Smooth muscle cell (in vitro differentiated cells): ENCODE results near the gene FAM107B. TPM values are rescaled to one million over a fixed set of nuclear protein-coding genes. Genes with fewer than 3 reads are reported as not detected.

ENCODE experiments used
- DNase-seq: peaks from one replicate; lab custom pipeline; 2025; ENCODE audit not compliant: unreplicated experiment; lab: John Stamatoyannopoulos, UW
- H2AFZ ChIP-seq: fragments of 200-600 bp; sonication (generic); 2 replicates; pipeline ENCODE4 v1.6.0; 2016; ENCODE audit warnings: antibody characterized with exemption, low read depth, mild to moderate bottlenecking
- H3F3A ChIP-seq: fragments of 200-600 bp; sonication (generic); 2 replicates; pipeline ENCODE4 v1.6.0; 2017; ENCODE audit warnings: antibody characterized with exemption, low read depth
- H3K27ac ChIP-seq: fragments of 200-600 bp; sonication (generic); 2 replicates; pipeline ENCODE4 v1.5.1; 2016; ENCODE audit warnings: low read depth, mild to moderate bottlenecking
- H3K27me3 ChIP-seq: fragments of 200-600 bp; sonication (generic); 2 replicates; pipeline ENCODE4 v1.6.1; 2016; ENCODE audit warnings: low read depth, mild to moderate bottlenecking
- H3K36me3 ChIP-seq: fragments of 200-600 bp; sonication (generic); 2 replicates; pipeline ENCODE4 v1.5.1; 2016; ENCODE audit warnings: low read depth
- H3K4me1 ChIP-seq: fragments of 200-600 bp; sonication (generic); 2 replicates; pipeline ENCODE4 v1.5.1; 2016; ENCODE audit warnings: low read depth
- H3K4me2 ChIP-seq: fragments of 200-600 bp; sonication (generic); 2 replicates; pipeline ENCODE4 v1.6.0; 2016; ENCODE audit warnings: mild to moderate bottlenecking
- H3K4me3 ChIP-seq: fragments of 200-600 bp; sonication (generic); 2 replicates; pipeline ENCODE4 v1.5.1; 2016; ENCODE audit warnings: mild to moderate bottlenecking
- H3K79me2 ChIP-seq: fragments of 200-600 bp; sonication (generic); 2 replicates; pipeline ENCODE4 v1.6.0; 2016; ENCODE audit warnings: low read depth, mild to moderate bottlenecking
- H3K9ac ChIP-seq: fragments of 200-600 bp; sonication (generic); 2 replicates; pipeline ENCODE4 v1.6.0; 2016; ENCODE audit warnings: low read depth
- H3K9me3 ChIP-seq: fragments of 200-600 bp; sonication (generic); replicated peaks from 2 replicates; pipeline ENCODE4 v1.5.1; 2016; ENCODE audit warnings: low read depth
- H4K20me1 ChIP-seq: fragments of 200-600 bp; sonication (generic); 2 replicates; pipeline ENCODE4 v1.6.0; 2016; ENCODE audit warnings: low read depth
- CTCF ChIP-seq: fragments of 200-600 bp; sonication (generic); IDR thresholded peaks from 2 replicates; pipeline ENCODE4 v1.5.1; 2017; ENCODE audit warnings: borderline replicate concordance, mild to moderate bottlenecking, antibody characterized with exemption; ENCODE audit not compliant: insufficient read depth, poor library complexity, severe bottlenecking
- WGBS: methylation state at CpG from one replicate; pipeline ENCODE4 v1.1.7; 2016; ENCODE audit warnings: low lambda C conversion rate; 5-methylcytosine and 5-hydroxymethylcytosine counted together
- polyA plus RNA-seq: library from polyadenylated mRNA; unstranded; fragments of >200 nt; fragmentation: Nextera tagmentation; extraction: Ambion mirVana; gene quantifications from 2 replicates; pipeline ENCODE4 v1.2.1, GENCODE V29; 2016
- total RNA-seq: library from RNA; depleted of rRNA; stranded (reverse); fragments of >200 nt; gene quantifications from 2 replicates; pipeline ENCODE4 v1.2.3, GENCODE V29; 2014

The FAM107B gene
- total and polyA plus RNA-seq, 2 experiments from 2014 or later = 8.7 to 9.0 TPM

GRCh38 chr10:14583252-14583651, 191.4 kb downstream of the FAM107B start:
- Histone ChIP-seq H3F3A (no peaks in the 10 kb centered on the region), H3K4me2 (no peak overlapping the region), H3K27ac (no peak overlapping the region), H3K9ac (no peak overlapping the region), H3K4me1 (peaks cover 6% of the 10 kb centered on the region), H3K9me3 (no peaks in the 10 kb centered on the region), H3K36me3 (no peaks in the 10 kb centered on the region), H2AFZ (no peak overlapping the region), H3K79me2 (peaks cover 19% of the 10 kb centered on the region), H3K27me3 (no peaks in the 10 kb centered on the region), H3K4me3 (no peak overlapping the region), H4K20me1 (peaks cover 52% of the 10 kb centered on the region)
- DNase-seq = no peak
- WGBS = 98% methylated on average over 11 of the region's 11 CpGs
- TF ChIP-seq CTCF = no peak

- no peaks in the 10 kb centered on the region for H3K27me3 ChIP-seq
- H4K20me1 ChIP-seq = peaks cover 64% of the 10 kb centered on the region
- no peak overlapping the region for H3K27ac ChIP-seq
- H3F3A ChIP-seq = no peaks in the 10 kb centered on the region
- no peak for DNase-seq
- no peak overlapping the region for H3K4me2 ChIP-seq
- no peak overlapping the region for H3K4me3 ChIP-seq
- WGBS = 96% methylated on average over 7 of the region's 7 CpGs
- H3K9me3 ChIP-seq = no peaks in the 10 kb centered on the region
- TF ChIP-seq CTCF = no peak
- no peaks in the 10 kb centered on the region for H3K36me3 ChIP-seq
- H3K79me2 ChIP-seq = peaks cover 14% of the 10 kb centered on the region
- no peak overlapping the region for H3K9ac ChIP-seq
- H3K4me1 ChIP-seq = no peaks in the 10 kb centered on the region
- H2AFZ ChIP-seq = no peak overlapping the region
Measured at GRCh38 chr10:14581553-14582321, 193.0 kb downstream of the FAM107B start.

GRCh38 chr10:14580671-14581332, 193.9 kb downstream of the FAM107B start:
- H3K27ac ChIP-seq = no peak overlapping the region
- no peaks in the 10 kb centered on the region for H3F3A ChIP-seq
- H3K36me3 ChIP-seq = no peaks in the 10 kb centered on the region
- H3K4me1 ChIP-seq = no peaks in the 10 kb centered on the region
- H3K27me3 ChIP-seq = no peaks in the 10 kb centered on the region
- H4K20me1 ChIP-seq = peaks cover 64% of the 10 kb centered on the region
- H3K9ac ChIP-seq = no peak overlapping the region
- no peak for TF ChIP-seq CTCF
- H3K79me2 ChIP-seq = peaks cover 17% of the 10 kb centered on the region
- H2AFZ ChIP-seq = no peak overlapping the region
- no peaks in the 10 kb centered on the region for H3K9me3 ChIP-seq
- no peak overlapping the region for H3K4me3 ChIP-seq
- H3K4me2 ChIP-seq = no peak overlapping the region
- DNase-seq = no peak
- WGBS = 95% methylated on average over 13 of the region's 13 CpGs
